Iris pigment epithelial cell (primary cell): ENCODE results near the gene RASAL3.
A peak's percentile ranks its signal among the peaks of the same experiment; 100 is the strongest.
"Not testable (repeated sequence)": the region's sequence is repeated elsewhere in the genome, so short reads cannot be mapped to it uniquely, and the experiment has no call there.

Experiments
- DNase-seq: peaks from one replicate; pipeline ENCODE4 v3.0.0-alpha.2; 2011; ENCODE audit warnings: low read depth

The RASAL3 gene

GRCh38 chr19:15418579-15419412 lies 45.5 kb downstream of the RASAL3 start, which contains the start of gene AKAP8L:
Gene AKAP8L (minus strand): TSS chr19:15418988. CDS start chr19:15418923, 65 bp downstream.
- peak; percentile 100 for DNase-seq

DNA sequence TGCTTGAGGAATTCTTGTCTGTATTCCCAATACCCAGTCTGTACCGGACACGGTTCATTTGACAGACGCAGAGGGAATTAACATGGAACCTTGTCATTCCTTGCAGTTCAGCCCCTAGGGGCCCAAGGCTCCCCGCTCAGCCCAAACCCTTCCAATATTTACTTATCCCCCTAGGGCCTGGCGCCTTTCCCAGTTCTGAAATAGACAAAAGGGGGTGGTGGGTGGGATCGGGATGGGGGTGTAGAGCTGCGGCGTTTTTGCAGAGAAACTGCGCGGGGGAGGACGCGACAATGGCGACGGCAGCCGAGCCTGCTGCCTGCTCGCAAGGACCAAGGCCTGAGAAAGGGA lies 46.1 kb downstream of the RASAL3 start:
- DNase-seq: peak; percentile 34

DNA sequence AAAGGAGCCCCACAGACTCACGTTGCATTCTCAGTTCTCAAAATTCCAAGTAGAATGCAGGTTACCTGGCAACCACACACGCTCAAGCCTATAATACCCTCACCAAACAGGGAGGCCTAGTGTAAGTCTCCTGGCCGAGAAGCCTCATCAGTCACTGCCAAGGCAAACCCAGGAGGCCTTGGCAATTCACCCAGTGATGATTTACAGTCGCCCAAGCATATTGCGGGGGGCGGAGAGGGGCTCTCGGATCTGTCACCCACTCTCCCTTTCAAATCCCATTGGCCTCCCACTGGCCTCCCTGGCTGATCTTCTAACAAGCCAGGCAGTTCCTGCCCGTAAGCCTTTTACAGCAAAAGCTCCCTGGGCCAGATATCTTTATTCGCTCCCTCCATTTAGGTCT lies 46.6 kb downstream of the RASAL3 start:
- DNase-seq: peak; percentile 34

- DNase-seq: no peak
Observed at GRCh38 chr19:15412832-15413231, 51.5 kb downstream of the RASAL3 start.

- DNase-seq: not testable (repeated sequence)
Observed at GRCh38 chr19:15411351-15411750, 53.0 kb downstream of the RASAL3 start.

DNA sequence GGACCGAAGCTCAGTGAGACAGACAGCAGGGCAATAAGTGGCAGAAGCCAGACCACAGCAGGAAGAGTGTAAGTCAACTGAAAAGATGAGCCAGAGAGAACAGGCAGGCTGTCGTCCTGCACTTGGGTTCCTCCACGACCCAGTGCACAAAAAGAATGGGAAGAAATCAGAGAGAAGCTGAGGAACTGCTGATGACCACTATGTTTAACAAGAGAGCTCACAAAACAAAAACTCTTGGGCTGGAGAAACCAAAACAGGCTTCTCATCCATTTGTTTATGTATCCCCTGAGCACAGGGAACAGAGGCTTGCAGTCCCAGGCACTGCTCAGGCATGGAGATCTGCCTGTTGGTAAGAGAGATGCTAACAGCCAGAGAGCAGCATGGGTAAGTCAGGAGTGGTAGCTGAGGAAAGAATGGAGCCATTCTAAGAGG lies 59.5 kb downstream of the RASAL3 start:
- no peak for DNase-seq

- DNase-seq: no peak
Observed at GRCh38 chr19:15404097-15404779, 60.1 kb downstream of the RASAL3 start.

- DNase-seq: no peak
Observed at GRCh38 chr19:15403151-15403531, 61.2 kb downstream of the RASAL3 start.

- no peak for DNase-seq
Observed at GRCh38 chr19:15402411-15403150, 61.8 kb downstream of the RASAL3 start.
